PC-3 (cell line): ENCODE data around the gene KCNJ10.

ENCODE experiments used
- EZH2 ChIP-seq: fragments of 300-600 bp; sonication (generic); IDR thresholded peaks from one replicate; pipeline ENCODE4 v1.6.1; 2017; ENCODE audit warnings: antibody characterized with exemption, mild to moderate bottlenecking, low read length; ENCODE audit not compliant: unreplicated experiment
- EZH2phosphoT487 ChIP-seq: fragments of 300-600 bp; sonication (generic); IDR thresholded peaks from 2 replicates; pipeline ENCODE4 v1.6.1; 2018; ENCODE audit warnings: mild to moderate bottlenecking, antibody characterized with exemption, low read length, borderline replicate concordance
- TF ChIP-seq, protein P1 (sequence below): fragments of 300-600 bp; sonication (generic); conservative IDR thresholded peaks from 2 replicates; pipeline ENCODE4 v1.5.1; 2017; ENCODE audit warnings: antibody characterized with exemption, low read depth, mild to moderate bottlenecking, low read length

DNA sequence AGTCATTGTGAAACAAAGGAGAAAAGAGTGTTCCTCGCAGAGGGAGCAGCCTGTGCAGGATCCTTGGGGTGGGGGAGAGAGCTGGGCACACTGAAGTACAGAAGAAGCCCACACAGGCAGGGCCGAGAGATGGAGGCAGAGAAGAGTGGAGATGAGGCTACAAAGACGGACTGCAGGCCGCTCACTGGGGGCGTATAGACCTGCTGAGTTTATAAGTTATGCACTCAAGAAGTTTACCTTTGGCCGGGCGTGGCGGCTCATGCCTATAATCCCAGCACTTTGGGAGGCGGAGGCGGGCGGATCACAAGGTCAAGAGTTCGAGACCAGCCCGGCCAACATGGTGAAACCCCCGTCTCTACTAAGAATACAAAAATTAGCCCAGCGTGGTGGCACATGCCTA is 108.3 kb downstream of the KCNJ10 start:
- TF ChIP-seq, protein P1, sequence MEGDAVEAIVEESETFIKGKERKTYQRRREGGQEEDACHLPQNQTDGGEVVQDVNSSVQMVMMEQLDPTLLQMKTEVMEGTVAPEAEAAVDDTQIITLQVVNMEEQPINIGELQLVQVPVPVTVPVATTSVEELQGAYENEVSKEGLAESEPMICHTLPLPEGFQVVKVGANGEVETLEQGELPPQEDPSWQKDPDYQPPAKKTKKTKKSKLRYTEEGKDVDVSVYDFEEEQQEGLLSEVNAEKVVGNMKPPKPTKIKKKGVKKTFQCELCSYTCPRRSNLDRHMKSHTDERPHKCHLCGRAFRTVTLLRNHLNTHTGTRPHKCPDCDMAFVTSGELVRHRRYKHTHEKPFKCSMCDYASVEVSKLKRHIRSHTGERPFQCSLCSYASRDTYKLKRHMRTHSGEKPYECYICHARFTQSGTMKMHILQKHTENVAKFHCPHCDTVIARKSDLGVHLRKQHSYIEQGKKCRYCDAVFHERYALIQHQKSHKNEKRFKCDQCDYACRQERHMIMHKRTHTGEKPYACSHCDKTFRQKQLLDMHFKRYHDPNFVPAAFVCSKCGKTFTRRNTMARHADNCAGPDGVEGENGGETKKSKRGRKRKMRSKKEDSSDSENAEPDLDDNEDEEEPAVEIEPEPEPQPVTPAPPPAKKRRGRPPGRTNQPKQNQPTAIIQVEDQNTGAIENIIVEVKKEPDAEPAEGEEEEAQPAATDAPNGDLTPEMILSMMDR = no peak
- TF ChIP-seq EZH2 = no peak
- TF ChIP-seq EZH2phosphoT487 = no peak
